Stimulated activated CD8-positive, alpha-beta memory T cell treated with anti-CD3 and anti-CD28 coated beads, Interleukin-7, amount 100 ng/mL, for 48 hours (primary cell): ENCODE measurements around the gene REEP6.

Experiments used
- DNase-seq, 2 donors: peaks; one replicate each; pipeline ENCODE4 v3.0.0-alpha.2; 2020; ENCODE audit warnings: low read depth in 1 of 2; ENCODE audit errors: extremely low read depth in 1 of 2

Gene REEP6

GRCh38 chr19:1456121-1456900 is 34.7 kb upstream of the REEP6 start:
- no peak for DNase-seq

GRCh38 chr19:1457031-1457739 is 33.8 kb upstream of the REEP6 start:
- DNase-seq: no peak

- no peak for DNase-seq
Measured at GRCh38 chr19:1457892-1458291, 33.1 kb upstream of the REEP6 start.

GRCh38 chr19:1459479-1459878 is 31.5 kb upstream of the REEP6 start:
- no peak for DNase-seq

GRCh38 chr19:1460033-1460995 is 30.7 kb upstream of the REEP6 start:
- DNase-seq: no peak

GRCh38 chr19:1461862-1462261 is 29.1 kb upstream of the REEP6 start:
- no peak for DNase-seq

GRCh38 chr19:1465191-1466016 is 25.6 kb upstream of the REEP6 start:
- DNase-seq: no peak

- DNase-seq: no peak
Measured at GRCh38 chr19:1466018-1466460, 24.9 kb upstream of the REEP6 start.

GRCh38 chr19:1466461-1467214 is 24.3 kb upstream of the REEP6 start:
- DNase-seq: no peak

- DNase-seq: no peak
Measured at GRCh38 chr19:1467215-1467489, 23.8 kb upstream of the REEP6 start.

GRCh38 chr19:1467490-1468273 is 23.3 kb upstream of the REEP6 start:
- DNase-seq: no peak

- no peak for DNase-seq
Measured at GRCh38 chr19:1468274-1468820, 22.6 kb upstream of the REEP6 start.

- DNase-seq: no peak
Measured at GRCh38 chr19:1468821-1469254, 22.1 kb upstream of the REEP6 start.

GRCh38 chr19:1469255-1470054 is 21.5 kb upstream of the REEP6 start:
- no peak for DNase-seq

GRCh38 chr19:1470055-1470304 is 21.0 kb upstream of the REEP6 start:
- DNase-seq: no peak

GRCh38 chr19:1470305-1471009 is 20.5 kb upstream of the REEP6 start:
- DNase-seq: peak; percentile 50 to 65

- no peak for DNase-seq
Measured at GRCh38 chr19:1471010-1471514, 19.9 kb upstream of the REEP6 start.
